Ramos (cell line): ENCODE measurements around the gene NRARP.

Experiments used
- in situ Hi-C: fragments of 300-500 bp; cut with MboI; formaldehyde crosslinking; loops from one replicate; pipeline ENCODE4 v1.14.3; 2022; ENCODE audit warnings: low sequenced_read_pairs; ENCODE audit not compliant: unreplicated experiment

The NRARP gene

GRCh38 chr9:137279741-137280473 lies 22.2 kb downstream of the NRARP start:
- in situ Hi-C loops = no loop called here

- in situ Hi-C loops = no loop called here
Observed at GRCh38 chr9:137278721-137279711, 23.1 kb downstream of the NRARP start.

- in situ Hi-C loops = no loop called here
Observed at GRCh38 chr9:137278061-137278701, 23.9 kb downstream of the NRARP start.

DNA sequence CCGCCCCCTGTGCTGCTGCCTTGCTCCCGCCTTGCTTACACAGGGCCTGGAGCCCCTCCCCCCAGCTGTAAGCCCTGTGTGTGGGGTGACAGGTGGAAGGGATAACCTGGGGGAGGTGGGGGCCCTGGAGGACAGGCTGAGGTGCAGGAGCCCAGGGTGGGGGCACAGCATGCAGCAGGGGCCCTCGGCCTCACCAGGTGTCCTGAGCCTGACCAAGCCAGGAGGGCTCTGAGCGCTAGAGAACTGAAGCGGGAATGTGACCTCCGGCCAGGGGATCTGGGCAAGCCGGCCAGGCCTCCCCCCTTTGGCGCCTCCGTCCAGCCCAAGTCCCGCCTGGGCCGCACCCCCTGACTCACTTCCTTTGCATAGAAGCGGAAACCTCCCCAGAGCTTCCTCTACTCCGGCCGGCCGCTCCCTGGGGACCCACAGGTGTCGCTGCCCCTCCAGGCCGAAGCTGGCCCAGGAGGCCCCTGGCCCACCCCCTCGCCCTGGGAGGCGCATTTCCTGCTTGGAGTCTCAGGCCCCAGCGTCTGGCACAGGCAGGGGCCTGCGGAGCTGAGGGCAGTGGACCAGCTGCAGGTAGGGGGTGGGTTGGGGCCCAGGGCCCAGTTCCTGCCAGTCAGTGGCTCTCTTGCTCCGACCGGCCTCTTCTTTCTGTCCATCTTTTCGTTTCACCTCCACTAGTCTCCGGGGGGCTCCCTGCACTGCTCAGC lies 24.6 kb downstream of the NRARP start, which contains the start of gene TOR4A:
Gene TOR4A (plus strand): TSS at position 398 of the 713 bp plus-strand sequence. CDS start 964 bp downstream, outside the sequence.
- in situ Hi-C loops = no loop called here

DNA sequence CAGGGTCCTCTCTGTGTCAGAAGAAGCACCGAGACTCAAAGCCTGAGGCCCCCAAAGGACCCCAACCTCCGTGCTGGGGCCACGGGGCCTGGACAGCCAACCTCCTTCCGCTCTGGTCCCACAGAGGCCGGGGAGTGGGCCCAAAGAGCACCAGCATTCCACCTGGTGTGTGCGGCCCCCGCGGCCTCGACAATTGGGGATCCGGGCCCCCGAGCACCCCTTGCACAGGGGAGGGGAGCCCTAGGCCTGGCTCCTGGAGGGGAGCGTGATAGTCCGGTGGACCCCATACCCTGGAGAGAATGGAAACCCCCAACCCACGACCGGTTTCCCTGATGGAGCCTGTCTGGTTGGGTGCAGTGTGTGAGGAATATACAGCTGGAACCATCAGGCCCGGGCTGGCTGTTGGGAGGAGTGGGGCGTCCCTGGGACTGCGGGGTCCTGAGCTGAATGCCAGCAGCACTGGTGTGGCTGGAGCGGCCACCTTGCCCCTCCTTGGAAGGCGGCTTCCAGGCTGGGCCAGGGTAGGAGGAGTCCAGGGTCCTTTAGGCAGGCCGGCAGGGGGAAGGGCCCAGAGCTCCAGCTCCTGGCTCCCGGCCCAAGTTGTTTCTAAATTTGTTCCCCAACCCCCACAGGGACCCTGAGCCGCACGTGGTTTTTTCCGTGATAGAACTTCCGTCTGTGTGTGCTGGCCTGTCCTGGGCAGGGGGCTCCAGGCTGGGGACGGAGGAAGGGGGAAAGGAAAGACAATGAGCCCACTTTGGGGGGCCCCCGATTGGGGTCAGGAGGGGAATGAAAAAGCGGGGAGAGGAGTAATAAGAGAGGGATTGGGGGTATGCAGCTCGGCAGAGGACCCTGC lies 25.4 kb downstream of the NRARP start:
- in situ Hi-C loops = no loop called here

DNA sequence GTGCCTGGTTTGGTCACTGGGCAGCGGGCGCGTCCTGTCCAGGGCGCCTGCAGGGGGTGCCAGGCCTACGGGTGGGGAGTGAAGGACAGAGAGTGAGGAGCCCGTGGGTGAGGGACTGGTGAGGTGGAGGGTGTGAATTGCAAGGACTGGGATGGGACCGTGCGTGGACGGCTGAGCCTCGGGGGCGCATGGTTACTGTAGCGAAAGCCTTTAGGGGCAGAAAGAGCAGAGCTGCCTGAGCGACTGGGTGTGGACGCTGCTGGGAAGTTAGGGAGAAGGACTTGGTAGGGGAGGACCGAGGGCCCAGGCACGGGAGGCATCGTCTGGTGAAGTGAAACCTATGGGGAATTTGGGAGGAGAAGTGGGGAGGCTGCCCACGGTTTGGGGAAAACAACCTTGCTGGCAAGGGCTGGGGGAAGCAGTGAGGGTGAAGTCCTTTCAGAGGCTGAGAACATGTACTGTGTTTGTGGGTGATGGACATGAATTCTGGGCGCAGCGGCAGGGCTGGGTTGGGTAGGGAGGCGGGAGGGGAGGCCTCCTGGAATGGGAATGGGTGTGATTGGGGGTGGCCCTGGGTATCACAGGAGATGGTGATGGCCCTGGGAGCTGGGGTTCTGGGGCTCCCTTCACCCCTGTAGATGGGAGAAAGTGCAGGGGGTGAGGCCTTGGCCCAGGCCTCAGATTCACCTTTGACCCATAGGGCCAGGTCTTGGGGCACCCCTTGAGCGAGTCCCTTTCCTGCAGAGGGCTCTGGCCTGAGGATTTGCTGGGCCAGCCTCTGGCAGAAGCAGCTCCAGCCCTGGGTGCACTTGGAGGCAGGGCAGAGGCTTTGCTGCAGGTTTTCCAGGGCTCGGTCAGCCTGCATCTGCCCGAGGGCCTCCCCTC lies 26.2 kb downstream of the NRARP start:
- in situ Hi-C loops = no loop called here

GRCh38 chr9:137275203-137275587 lies 26.9 kb downstream of the NRARP start:
- in situ Hi-C loops = no loop called here

DNA sequence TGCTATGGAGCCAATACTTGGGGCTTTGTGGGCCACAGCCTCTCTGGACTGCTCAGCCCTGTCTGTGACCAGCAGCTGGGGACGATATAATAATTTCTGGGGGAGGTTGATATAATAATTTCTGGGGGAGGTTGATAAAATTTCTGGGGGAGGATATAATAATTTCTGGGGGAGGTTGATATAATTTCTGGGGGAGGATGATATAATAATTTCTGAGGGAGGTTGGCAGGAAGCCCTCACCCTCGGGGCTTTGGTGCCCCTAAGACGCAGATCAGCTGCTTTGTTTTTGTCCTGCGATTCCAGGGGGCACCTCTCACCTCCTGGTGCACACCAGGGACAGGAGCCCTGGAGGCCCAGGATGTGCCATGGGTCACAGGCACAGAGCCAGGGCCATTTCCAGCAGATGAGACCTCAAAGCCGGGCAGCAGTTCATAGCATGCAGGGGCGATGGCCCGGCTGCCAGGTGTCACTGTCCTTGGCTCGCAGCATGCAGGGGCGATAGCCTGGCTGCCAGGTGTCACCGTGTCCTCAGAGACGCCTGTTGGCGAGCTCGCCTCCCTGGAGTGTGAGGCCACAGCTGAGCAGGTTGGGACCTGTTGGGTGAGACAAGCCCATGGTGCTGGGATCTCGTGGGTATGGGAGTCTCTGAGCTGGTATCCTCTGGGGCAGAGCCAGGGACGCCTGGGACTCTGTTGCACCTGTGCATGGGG lies 28.3 kb downstream of the NRARP start:
- in situ Hi-C loops = no loop called here

GRCh38 chr9:137273095-137273490 lies 29.0 kb downstream of the NRARP start:
- in situ Hi-C loops = no loop called here

DNA sequence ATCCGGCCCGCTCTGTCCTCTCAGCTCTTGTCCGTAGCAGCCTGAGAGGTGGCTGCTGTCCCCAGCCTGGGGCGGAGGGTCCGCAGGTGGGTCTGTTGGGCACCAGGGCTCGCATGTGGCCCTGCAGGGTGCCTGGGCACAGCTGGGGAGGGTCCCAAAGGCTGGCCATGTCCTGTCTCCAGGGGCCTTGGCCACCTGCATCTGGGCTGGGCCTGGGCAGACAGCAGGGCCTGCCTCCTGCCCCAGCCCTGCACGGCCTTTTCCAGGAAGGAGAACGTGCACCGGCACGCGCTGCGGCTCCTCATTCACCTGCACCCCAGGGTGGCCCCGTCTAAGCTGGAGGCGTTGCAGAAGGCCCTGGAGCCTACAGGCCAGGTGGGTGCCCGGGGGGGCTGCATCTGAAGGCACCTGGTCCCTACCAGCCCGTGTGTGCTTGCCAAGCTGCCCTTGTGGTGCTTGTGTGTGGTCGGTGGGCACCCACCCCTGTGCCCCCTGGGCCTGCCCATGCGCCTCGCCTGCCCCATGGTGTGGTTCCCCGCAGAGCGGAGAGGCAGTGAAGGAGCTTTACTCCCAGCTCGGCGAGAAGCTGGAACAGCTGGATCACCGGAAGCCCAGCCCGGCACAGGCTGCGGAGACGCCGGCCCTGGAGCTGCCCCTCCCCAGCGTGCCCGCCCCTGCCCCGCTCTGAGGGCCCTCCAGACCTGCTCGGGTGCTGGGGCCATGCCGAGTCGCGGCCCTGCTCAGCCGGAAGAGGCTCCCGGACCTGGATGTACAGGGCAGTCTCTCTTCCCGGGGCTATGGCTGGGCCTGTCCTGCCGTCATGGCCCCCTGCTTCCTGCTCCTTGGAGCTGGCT lies 29.6 kb downstream of the NRARP start:
- in situ Hi-C loops = no loop called here

DNA sequence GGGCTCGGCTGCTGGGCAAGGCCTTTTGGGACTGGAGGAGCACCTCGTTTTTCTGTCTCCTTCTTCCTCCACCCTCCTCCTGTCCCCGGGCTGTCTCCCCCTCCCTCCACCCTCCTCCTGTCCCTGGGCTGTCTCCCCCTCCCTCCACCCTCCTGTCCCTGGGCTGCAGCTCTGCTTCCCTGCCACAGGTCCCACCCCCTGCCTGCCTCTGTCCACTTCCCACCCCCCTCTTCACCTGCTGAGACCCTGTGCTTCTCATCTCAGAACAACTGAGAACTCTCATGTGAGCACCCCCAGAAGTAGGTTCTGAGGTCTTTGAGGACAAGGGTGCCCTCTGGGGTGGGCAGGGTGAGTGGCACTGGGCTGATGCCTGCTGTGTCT lies 30.4 kb downstream of the NRARP start:
- in situ Hi-C loops = no loop called here

DNA sequence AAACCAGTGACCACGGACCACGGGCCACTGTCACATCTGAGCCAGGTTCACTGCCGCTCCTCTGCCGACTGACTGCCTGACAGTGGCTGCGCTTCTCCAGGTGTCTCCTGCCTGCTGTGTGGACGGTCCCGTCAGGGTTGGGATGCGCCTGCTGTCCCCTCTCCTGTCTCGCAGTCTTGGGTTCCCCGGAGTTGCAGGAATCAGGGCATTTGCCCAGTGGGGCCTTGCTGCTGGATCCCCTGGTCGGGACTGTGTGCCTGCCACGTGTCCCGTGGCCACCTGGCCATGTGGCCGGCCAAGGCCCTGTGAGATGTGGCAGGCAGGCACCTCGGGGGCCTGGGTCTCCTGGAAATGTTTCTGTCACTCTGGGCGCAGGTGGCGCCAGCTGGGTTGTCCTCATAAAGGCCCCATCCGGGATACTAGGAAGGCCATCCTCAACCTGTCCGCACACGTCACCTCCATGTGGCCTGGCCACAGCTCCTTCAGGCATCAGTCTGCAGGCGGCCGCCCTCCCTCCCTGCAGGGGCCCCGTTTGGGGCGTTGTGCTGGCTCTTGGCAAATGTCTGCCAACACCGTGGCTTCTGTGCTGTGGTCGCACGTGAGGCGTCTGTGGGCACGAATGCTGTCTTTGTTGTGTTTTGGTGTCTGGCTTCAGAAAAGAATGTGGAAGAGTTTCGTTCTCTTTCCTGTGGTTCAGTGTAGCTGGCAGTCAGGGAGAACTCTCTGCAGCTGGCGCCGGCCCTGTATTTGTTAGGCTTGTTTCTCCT lies 31.0 kb downstream of the NRARP start:
- in situ Hi-C loops = no loop called here

DNA sequence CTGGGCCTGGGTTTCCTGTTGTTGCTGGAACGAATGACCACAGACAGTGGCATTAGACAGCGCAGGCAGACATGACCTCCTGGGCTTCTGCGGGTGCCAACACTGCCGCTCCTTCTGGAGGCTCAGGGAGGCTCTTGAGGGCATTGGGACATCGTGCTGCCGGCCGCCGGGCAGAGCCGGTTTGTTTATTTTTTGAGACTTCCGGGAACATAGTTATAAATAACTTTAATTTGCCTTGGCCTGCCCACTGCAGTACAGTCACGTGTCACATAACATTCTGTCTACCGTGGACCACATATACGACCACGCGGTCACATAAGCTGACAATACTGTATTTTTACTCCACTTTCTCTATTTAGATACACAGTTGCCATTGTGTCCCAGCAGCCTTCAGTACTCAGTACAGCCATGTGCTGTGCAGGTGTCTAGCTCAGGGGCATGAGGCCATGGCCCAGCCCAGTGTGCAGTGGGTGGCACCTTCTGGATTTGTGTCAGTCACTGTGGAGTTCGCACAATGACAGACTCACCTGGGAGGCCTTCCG lies 32.8 kb downstream of the NRARP start:
- in situ Hi-C loops = no loop called here

DNA sequence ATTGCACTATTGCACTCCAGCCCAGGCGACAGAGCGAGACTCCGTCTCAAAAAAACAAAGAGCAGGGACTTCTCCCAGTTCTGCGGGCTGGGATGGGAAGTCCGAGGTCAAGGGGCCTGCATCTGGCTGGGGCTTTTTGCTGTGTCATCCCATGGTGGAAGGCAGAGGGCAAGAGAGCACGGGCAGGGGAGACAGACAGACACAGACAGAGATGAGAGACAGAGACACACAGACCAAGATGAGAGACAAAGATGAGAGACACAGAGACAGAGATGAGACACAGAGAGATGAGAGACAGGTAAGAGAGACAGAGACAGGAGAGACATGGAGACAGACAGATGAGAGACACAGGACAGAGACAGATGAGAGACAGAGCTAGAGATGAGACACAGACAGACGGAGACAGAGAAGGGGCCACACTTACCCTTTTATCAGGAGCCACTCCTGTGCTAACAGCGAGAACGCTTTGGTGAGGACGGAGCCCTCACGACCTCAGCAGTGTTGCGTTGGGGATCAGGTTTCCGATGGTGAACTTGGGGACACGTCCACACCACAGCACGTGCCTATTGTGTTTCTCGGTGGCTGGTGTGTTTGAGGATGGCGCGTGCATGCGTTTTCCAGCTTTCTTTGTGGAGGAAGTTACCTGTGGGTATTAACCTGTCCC lies 33.4 kb downstream of the NRARP start:
- in situ Hi-C loops = no loop called here

DNA sequence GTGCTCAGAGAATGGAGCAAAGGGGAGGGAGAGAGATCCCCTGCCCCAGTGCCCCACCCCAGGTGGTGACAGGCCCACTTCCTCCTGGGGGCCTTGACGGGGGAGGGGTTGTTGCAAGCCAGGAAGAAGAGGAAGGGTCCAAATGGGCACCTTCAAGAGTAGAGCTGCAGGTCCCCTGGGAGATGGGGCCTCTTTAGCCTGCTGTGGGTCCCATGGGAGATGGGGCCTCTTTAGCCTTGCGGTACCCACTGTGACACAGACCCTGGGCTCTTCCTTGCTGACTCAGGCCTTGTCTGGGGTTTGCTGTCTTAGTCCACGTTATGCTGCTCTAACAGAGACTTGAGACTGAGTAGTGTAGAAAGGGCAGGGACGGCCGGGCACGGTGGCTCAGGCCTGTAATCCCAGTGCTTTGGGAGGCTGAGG lies 34.1 kb downstream of the NRARP start:
- in situ Hi-C loops = no loop called here
